HG02870 (cell line): Measurements from ENCODE around the gene KCNK2.

Experiments
- ATAC-seq: cut with Tn5 transposase; IDR thresholded peaks from one replicate; pipeline ENCODE4 v1.9.1; 2021; ENCODE audit warnings: mild to moderate bottlenecking, moderate library complexity; ENCODE audit not compliant: unreplicated experiment

The KCNK2 gene

GRCh38 chr1:215250913-215251312 is 168.4 kb downstream of the KCNK2 start:
- ATAC-seq = no peak

- no peak for ATAC-seq
Measured at GRCh38 chr1:215251428-215251827, 168.9 kb downstream of the KCNK2 start.

GRCh38 chr1:215252164-215252563 is 169.6 kb downstream of the KCNK2 start:
- no peak for ATAC-seq

- ATAC-seq = no peak
Measured at GRCh38 chr1:215256936-215257679, 174.6 kb downstream of the KCNK2 start.

GRCh38 chr1:215260711-215261110 is 178.2 kb downstream of the KCNK2 start:
- ATAC-seq = no peak

- ATAC-seq = no peak
Measured at GRCh38 chr1:215262106-215262505, 179.6 kb downstream of the KCNK2 start.

- ATAC-seq = no peak
Measured at GRCh38 chr1:215263636-215264035, 181.1 kb downstream of the KCNK2 start.

- ATAC-seq = no peak
Measured at GRCh38 chr1:215264649-215265048, 182.1 kb downstream of the KCNK2 start.

GRCh38 chr1:215267495-215267894 is 185.0 kb downstream of the KCNK2 start:
- ATAC-seq = no peak

GRCh38 chr1:215269955-215270354 is 187.4 kb downstream of the KCNK2 start:
- no peak for ATAC-seq

- ATAC-seq = no peak
Measured at GRCh38 chr1:215273838-215274516, 191.4 kb downstream of the KCNK2 start.

- no peak for ATAC-seq
Measured at GRCh38 chr1:215276582-215276981, 194.0 kb downstream of the KCNK2 start.

GRCh38 chr1:215277532-215277931 is 195.0 kb downstream of the KCNK2 start:
- no peak for ATAC-seq

GRCh38 chr1:215279682-215280081 is 197.1 kb downstream of the KCNK2 start:
- no peak for ATAC-seq

GRCh38 chr1:215282557-215282956 is 200.0 kb downstream of the KCNK2 start:
- ATAC-seq = no peak

GRCh38 chr1:215285013-215285800 is 202.7 kb downstream of the KCNK2 start:
- ATAC-seq = no peak
